OCI-LY3 (cell line): ENCODE results near the gene LAMTOR1.

Experiments
- H2AFZ ChIP-seq: fragments of 200-600, 300-600 bp; shearing (Covaris generic); 2 replicates; pipeline ENCODE4 v1.6.0; 2014; ENCODE audit warnings: antibody characterized with exemption, low read depth, low read length
- H3K27ac ChIP-seq: fragments of 200-600, 300-600 bp; sonication (generic); 2 replicates; pipeline ENCODE4 v1.5.1; 2014; ENCODE audit warnings: mild to moderate bottlenecking, low read length, moderate library complexity, mixed read lengths
- H3K27me3 ChIP-seq: fragments of 200-600, 300-600 bp; sonication (generic); 2 replicates; pipeline ENCODE4 v1.6.1; 2014; ENCODE audit warnings: low read depth, low read length, mixed read lengths
- H3K36me3 ChIP-seq: fragments of 200-600, 300-600 bp; sonication (generic); replicated peaks from 2 replicates; pipeline ENCODE3; 2014; ENCODE audit warnings: low read depth, low read length, mixed read lengths
- H3K4me1 ChIP-seq: fragments of 300-600, 200-600 bp; sonication (generic); 2 replicates; pipeline ENCODE4 v1.6.1; 2014; ENCODE audit warnings: low read length, mixed read lengths
- H3K4me2 ChIP-seq: fragments of 200-600, 300-600 bp; sonication (generic); 2 replicates; pipeline ENCODE4 v1.6.1; 2014; ENCODE audit warnings: low read length, mixed read lengths
- H3K4me3 ChIP-seq: fragments of 300-600, 200-600 bp; sonication (generic); 2 replicates; pipeline ENCODE4 v1.5.1; 2014; ENCODE audit warnings: antibody characterized with exemption, mild to moderate bottlenecking, low read length, moderate library complexity
- H3K79me2 ChIP-seq: fragments of 300-600, 200-600 bp; shearing (Covaris generic); 2 replicates; pipeline ENCODE4 v1.6.1; 2014; ENCODE audit warnings: mild to moderate bottlenecking, low read length, mixed read lengths
- H3K9ac ChIP-seq: fragments of 300-600, 200-600 bp; shearing (Covaris generic); 2 replicates; pipeline ENCODE4 v1.6.0; 2014; ENCODE audit warnings: mild to moderate bottlenecking, low read length, moderate library complexity
- H3K9me3 ChIP-seq: fragments of 200-600, 300-600 bp; shearing (Covaris generic); 2 replicates; pipeline ENCODE4 v1.6.1; 2014; ENCODE audit warnings: low read length, mixed read lengths; ENCODE audit not compliant: insufficient read depth
- H4K20me1 ChIP-seq: fragments of 200-600, 300-600 bp; sonication (generic); 2 replicates; pipeline ENCODE4 v1.6.1; 2016; ENCODE audit warnings: low read length, mixed read lengths; ENCODE audit not compliant: insufficient read depth
- CTCF ChIP-seq: fragments of 200-600, 300-600 bp; sonication (generic); IDR thresholded peaks from 2 replicates; pipeline ENCODE4 v1.5.1; 2014; ENCODE audit warnings: antibody characterized with exemption, low read length, low read depth
- EZH2phosphoT487 ChIP-seq: fragments of 200-600 bp; shearing (Covaris generic); IDR thresholded peaks from 2 replicates; pipeline ENCODE4 v1.6.1; 2018; ENCODE audit warnings: antibody characterized with exemption, mixed run types, low read depth

LAMTOR1 gene

GRCh38 chr11:72129381-72129780, 26.3 kb upstream of the LAMTOR1 start:
- Histone ChIP-seq H3K27ac (no peak overlapping the region), H3K4me2 (no peak overlapping the region), H3K4me3 (no peak overlapping the region), H3K9me3 (no peaks in the 10 kb centered on the region), H3K36me3 (no peaks in the 10 kb centered on the region), H3K4me1 (no peaks in the 10 kb centered on the region), H3K79me2 (no peaks in the 10 kb centered on the region), H4K20me1 (no peaks in the 10 kb centered on the region), H2AFZ (no peak overlapping the region), H3K27me3 (0 out of 2 replicates have a peak, but pooled peaks cover 8% of the 10 kb centered on the region), H3K9ac (no peak overlapping the region)
- TF ChIP-seq CTCF: no peak
- no peak for TF ChIP-seq EZH2phosphoT487

GRCh38 chr11:72127923-72128322, 24.8 kb upstream of the LAMTOR1 start:
- Histone ChIP-seq H3K9me3 (no peaks in the 10 kb centered on the region), H3K27me3 (0 out of 2 replicates have a peak, but pooled peaks cover 6% of the 10 kb centered on the region), H3K4me2 (no peak overlapping the region), H3K4me1 (no peaks in the 10 kb centered on the region), H3K9ac (no peak overlapping the region), H4K20me1 (no peaks in the 10 kb centered on the region), H2AFZ (no peak overlapping the region), H3K4me3 (no peak overlapping the region), H3K36me3 (no peaks in the 10 kb centered on the region), H3K27ac (no peak overlapping the region), H3K79me2 (no peaks in the 10 kb centered on the region)
- TF ChIP-seq EZH2phosphoT487 (no peak), CTCF (no peak)

DNA sequence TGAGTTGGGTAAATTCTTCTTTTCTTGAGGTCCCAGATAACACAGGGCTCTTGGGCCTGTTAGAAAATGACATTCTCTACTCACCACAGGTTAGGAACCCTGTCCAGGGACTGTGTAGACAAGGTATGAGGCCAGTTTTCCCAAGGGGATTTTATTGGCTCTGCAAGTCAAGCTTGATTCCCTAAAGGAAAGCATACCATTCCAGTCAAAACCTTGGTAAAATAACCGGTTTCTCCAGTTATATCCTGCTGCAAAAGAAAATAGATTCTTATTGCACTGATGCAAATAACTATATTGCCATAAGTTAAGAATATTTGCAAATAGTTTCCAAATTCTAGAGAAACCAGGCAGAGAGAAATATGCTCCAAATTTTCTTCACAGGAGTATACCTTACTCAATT, 22.9 kb upstream of the LAMTOR1 start:
- Histone ChIP-seq H3K79me2 (no peaks in the 10 kb centered on the region), H3K4me2 (no peak overlapping the region), H3K9me3 (no peaks in the 10 kb centered on the region), H3K9ac (no peak overlapping the region), H4K20me1 (no peaks in the 10 kb centered on the region), H3K27ac (no peak overlapping the region), H3K36me3 (no peaks in the 10 kb centered on the region), H3K27me3 (no peaks in the 10 kb centered on the region), H2AFZ (no peak overlapping the region), H3K4me3 (no peak overlapping the region), H3K4me1 (no peaks in the 10 kb centered on the region)
- TF ChIP-seq CTCF (no peak), EZH2phosphoT487 (no peak)

GRCh38 chr11:72124046-72124445, 20.9 kb upstream of the LAMTOR1 start:
- H3K4me2 ChIP-seq: no peak overlapping the region
- H2AFZ ChIP-seq: no peak overlapping the region

More at GRCh38 chr11:72124046-72124445, 20.9 kb upstream of the LAMTOR1 start:
- Histone ChIP-seq H3K36me3 (no peaks in the 10 kb centered on the region), H3K79me2 (no peaks in the 10 kb centered on the region), H3K4me1 (no peaks in the 10 kb centered on the region), H3K9ac (no peak overlapping the region), H3K4me3 (no peak overlapping the region), H3K27ac (no peak overlapping the region), H3K9me3 (no peaks in the 10 kb centered on the region), H4K20me1 (no peaks in the 10 kb centered on the region), H3K27me3 (no peaks in the 10 kb centered on the region)
- no peak for TF ChIP-seq EZH2phosphoT487
- no peak for TF ChIP-seq CTCF
